CD4-positive, alpha-beta T cell treated with Interleukin-10 for 1 hour (primary cell): ENCODE data around the gene FAM241A.
"Not testable (repeated sequence)": the region's sequence is repeated elsewhere in the genome, so short reads cannot be mapped to it uniquely, and the experiment has no call there.

Experiments
- DNase-seq: peaks from one replicate; pipeline ENCODE4 v3.0.0-alpha.2; 2020

The FAM241A gene

DNA sequence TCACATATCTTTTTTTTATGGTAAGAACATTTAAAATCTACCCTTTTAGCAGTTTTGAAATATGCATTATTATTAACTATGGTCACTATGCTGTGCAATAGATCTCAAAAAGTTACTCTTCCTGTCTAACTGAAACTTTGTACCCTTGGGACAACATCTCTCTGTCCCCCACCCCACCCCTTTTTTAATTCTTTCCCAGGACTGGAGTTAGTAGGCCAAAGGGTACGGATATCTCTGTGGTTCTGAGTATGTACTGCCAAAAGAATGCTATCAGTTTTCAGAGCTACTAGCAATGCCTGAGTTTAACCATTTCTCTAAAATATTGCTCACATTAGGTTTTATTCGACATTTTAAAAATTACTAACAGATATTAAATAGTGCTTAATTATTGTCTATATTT lies 4.7 kb upstream of the FAM241A start:
- DNase-seq, result no peak

DNA sequence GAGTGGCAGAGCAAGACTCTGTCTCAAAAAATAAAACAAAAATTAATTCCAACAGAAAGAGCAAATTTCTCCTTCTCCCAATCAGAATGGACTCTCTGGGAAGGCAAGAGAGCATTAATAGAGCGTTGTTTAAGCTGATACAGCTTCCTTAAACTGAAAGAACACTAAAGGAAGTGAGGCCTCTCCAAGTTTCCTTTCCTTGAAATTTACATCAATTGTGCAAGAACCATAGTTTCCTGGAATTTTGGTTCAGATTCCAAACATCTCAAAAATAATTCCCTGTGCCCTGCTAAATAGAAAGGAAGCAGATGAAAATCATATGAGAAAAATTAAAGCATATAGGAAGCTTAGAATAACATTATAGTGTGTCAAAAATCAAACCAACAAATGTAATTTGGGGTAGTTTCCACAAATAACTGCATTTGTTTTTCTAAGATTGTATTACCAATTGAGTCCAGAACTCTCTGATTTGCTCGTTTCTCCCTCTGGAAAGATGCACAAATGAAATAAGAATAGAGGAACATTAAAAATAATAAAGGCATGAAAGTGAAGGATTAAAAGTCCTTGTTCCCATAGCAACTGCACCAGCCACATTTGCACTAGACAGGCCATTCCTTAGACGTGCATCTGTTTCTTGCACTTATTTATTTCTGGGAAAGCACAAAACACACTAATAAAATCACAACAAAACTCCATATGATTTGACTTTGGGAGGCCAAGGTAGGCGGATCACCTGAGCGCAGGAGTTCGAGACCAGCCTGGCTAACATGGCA lies 3.7 kb upstream of the FAM241A start:
- DNase-seq, result no peak

DNA sequence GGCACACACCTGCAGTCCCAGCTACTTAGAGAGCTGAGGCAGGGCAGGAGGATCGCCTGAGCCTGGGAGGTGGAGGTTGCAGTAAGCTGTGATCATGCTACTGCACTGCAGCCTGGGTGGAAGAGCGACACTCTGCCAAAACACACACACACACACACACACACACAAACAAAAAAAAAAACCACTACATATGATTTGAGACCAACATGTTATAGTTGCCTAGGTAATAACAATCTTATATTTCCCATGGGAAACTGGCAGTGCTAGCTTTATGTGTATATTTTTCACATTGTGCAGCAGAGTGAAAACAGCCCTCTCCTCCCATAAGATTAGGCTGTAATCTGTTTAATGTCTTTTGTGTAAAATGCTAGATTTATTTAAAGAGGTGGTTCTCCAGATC lies 3.1 kb upstream of the FAM241A start:
- DNase-seq, result no peak

DNA sequence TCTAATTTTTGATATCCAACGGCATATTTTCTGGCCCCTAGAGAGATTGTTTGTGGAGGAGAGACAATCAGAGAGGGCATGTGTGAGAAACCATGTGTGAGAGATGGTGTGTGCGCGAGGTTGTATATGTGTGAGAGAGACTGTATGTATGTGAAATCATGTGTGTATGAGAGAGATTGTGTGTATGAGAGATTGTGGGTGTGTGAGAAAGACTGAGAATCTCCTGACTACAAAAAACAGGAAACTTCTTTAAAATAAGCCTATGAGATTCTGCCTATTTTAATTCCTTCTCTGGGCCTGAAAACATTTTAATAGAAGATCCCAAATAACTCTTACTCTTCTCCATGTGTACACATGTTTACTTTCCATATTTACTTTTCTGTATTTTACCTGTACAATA lies 1.5 kb upstream of the FAM241A start:
- DNase-seq, result no peak

DNA sequence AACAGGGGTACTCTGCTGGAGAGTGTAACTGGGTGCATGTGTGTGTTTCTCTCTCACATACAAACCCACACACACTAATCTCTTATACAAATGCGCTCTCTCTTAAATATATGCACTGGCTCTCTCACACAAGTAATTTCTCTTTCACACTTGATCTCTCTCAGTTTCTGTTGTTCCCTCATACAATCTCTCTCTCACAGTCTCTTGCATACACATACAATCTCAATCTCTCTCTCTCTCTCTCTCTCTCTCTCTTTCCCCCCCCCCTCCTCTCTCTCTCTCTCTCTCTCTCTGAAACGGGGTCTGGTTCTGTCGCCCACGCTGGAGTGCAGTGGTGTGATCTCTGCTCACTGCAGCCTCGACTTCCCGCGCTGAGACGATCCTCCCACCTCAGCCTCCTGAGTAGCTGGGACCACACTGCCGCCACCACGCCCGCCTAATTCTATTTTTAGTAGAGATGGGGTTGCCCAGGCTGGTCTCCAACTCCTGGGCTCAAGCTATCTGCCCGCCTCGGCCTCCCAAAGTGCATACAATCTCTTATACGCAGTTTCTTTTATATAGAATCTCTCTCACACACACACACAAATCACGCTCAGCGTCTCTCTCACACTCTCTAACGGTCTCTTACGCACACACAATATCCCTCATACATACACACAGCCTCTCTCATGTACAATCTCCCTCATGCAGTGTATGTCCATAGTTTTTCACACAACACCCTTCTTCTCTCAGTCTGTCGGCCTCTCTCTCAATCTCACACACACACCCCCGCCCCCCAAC lies 518 bp upstream of the FAM241A start:
- no peak for DNase-seq

DNA sequence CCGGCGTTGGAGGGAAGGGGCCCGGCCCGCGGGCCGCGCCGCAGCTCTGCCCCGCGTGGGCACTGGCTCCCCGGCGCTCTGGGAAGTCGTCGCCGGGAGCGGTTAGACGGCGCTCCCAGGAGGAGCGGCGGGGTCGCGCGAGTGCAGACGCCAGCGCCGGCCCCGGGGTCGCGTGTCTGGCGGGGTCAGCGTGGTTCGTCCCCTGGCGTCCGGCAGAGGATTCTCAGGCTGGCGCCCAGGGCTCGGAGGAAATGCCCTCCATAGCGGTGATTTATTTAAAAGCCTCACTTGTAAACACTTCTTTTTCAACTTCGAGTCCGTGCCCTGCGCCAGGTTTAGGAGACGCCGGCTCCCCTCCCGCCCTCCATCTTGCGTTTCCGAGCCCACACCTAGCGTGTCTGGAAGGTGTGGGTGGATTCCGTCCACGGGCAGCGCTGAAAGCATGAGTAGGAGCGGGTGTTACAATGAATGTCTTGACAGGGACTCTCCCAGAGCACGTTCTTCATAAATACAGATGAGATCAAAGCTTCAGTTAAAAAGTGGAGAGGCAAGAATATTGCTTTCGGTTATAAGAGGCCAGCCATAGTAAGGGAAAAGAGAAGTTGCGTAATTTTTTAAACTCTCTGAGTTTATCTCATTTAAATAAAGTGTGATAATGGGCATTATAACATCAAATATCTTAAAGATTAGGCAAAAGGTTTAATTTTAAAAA lies 692 bp downstream of the FAM241A start:
- peak; percentile 77 for DNase-seq

DNA sequence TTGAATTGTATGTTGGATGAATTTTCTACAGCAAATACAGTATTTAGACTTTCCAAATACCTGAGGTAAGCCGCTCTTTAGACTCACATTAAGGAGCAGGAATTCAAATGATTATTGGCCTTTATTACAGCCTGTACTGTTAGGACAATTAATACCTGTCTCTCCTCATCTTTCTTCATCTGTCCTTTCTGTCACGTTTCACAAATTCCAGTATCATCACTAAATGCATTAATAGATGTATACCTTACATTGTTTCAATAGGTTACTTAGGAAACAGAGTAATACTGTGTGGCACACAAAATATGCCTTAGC lies 1.2 kb downstream of the FAM241A start:
- DNase-seq, result no peak

DNA sequence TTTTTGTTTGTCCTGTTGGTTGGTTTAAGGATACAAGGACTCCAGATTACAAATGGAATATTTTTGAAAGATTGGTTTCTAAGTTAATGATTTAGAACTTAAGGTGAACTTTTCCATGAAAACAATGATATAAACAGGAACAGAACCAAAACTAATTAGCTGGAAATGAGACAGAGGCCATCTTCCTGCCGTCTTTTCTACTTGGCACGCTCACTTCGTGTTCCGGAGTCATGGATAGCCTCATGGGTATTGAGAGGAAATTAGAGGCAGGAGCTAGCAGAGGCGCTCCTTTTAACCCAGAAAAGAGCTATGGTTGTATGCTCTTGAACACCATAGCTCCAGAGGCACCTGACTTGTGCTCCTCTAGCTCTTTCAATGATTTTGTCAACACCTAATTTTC lies 2.4 kb downstream of the FAM241A start:
- no peak for DNase-seq

DNA sequence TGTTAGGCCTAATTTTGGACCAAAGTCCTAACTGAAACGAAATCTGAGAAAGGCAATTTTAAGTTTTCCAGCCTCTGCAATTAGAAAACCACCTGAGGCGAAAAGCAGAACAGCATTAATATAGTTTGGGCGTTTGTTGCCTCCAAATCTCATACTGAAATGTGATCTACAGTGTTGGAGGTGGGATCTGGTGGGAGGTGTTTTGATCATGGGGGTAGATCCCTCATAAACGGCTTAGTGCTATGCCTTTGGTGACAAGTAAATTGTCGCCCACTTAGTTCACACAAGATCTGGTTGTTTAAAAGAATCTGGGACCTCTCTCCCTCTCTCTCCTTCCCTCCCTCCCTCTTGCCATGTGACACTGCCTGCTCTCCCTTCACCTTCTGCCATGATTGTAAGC lies 5.7 kb downstream of the FAM241A start:
- DNase-seq, result no peak

DNA sequence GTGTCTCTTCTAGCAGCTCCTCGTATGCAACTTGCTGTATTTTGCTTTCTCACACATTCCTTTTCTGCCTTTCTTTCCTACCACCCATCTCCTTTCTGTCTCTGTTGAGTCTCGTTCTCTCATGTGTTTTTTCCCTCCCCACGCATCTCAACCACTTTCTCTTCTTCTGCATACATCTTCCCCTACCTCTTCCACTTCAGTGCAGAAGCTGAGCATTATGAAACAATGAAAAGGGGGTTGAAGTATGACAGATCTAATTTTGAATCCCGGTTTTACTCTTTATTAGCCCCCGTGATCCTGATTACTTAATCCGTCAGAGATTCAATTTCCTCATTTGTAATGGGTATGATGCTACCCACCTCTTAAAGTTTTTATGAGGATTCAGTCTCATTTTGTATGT lies 7.3 kb downstream of the FAM241A start:
- DNase-seq, result no peak

DNA sequence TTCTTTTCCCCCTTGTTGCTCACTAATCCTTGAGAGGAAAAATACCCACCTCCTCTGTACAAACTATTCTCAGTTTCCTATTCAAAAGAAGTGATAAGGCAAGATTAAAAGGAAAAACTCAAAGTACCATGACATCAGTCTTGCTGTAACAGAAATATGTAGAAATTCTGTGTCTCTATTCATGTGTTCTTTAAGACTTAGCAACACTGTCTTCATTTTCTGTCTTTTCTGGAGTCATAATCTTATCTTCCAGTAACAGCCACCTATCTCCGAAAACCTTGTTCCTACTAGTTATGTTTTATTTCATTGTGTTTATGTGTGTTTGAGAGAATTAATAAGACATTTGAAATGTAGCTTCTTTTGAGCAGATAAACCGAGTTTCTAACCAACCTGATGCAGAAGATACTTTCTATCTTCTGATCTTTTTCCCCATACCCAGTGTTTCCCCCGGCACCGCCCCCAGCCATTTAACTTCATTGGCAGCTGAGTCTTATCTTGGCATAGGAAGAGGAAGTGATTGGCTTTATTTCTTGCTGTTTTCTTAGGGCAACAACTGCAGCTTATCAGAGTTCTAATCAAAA lies 8.0 kb downstream of the FAM241A start:
- no peak for DNase-seq

DNA sequence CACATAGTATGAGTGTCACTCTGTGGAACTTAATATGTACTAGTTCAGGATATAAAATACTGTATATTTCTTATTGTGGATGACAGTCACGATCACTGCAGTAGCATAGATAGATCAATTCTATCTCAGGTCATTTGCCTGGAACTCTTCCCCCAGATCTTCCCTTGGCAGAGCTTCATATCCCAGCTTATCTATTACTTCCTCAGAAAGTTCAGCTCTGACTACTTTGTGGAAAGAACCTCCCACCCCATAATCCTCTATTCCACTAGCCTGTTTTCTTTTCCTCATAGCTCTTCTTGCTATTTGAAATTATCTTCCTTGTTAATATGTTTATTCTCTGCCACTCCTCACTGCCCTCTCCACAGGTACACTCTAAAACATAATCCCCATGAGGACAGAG lies 10.9 kb downstream of the FAM241A start:
- no peak for DNase-seq

DNA sequence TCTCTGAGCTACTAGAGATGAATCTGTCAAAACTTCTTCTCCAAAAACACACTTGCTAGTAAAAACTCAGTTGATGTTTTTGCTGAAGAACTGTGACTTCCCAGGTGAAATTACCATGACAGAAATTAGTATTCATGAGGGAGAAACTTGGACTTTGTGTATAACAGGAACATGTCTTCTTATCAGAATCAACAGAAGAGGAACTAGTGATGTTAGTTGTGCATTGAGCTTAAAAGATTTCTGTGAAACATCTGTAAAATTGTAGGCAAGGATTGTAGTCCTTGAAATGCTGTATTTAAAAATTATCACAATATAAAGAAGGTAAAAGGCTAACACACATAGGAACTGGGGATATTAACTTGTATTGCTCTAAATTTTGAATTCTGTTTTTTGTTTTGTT lies 11.3 kb downstream of the FAM241A start:
- no peak for DNase-seq

DNA sequence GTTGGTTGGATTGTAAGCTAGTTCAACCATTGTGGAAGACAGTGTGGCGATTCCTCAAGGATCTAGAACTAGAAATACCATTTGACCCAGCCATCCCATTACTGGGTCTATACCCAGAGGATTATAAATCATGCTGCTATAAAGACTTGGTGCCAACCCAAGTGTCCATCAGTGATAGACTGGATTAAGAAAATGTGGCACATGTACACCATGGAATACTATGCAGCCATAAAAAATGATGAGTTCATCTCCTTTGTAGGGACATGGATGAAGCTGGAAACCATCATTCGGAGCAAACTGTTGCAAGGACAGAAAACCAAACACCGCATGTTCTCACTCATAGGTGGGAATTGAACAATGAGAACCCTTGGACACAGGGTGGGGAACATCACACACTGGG lies 18.5 kb downstream of the FAM241A start:
- not testable (repeated sequence) for DNase-seq

DNA sequence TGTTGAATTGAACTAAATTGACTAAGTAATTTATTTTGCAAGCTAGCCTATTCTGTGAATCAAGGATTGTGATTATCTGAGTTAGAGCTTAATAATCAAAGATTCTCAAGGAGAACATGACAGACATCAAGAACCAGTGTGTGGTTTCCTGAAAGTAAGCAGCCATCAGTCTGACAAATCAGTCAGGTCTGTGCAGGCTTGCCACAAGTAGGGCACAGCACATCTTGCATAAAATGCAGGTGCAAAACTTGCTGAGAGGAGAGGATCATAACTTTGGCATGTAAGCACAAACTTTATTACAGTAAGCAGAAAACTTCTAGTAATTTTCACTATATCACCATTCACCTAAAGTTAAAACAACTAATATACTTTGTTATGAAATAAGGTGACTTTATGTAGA lies 22.5 kb downstream of the FAM241A start:
- peak; percentile 51 for DNase-seq

DNA sequence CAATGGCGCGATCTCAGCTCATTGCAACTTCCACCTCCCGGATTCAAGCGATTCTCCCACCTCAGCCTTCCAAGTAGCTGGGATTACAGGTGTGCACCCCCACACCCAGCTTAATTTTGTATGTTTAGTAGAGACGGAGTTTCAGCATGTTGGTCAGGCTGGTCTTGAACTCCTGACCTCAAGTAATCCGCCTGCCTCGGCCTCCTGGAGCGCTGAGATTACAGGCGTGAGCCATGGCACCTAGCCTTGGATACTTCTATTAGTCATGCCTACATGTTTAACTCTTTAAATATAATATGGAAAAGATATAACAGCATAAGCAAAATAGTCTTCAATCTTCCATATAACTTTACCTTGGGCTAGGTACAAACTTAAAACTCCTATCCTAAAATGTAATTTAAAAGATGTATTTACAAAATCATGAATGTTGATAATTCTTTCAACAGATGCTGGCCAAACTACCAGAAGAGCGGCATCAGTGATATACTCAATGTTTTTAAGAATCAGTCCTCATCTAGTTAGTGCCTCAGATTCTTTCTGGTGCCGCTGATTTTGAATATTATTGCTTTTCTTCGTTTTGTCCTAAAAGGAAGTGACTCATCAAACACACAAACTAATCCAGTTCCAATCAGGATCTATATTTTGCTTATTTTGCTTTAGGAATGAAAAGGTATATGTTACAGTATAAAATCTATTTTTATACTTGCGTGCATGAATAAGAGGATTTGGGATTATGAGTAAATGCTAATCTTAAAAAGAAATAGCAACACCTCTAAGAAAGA lies 23.7 kb downstream of the FAM241A start:
- no peak for DNase-seq

DNA sequence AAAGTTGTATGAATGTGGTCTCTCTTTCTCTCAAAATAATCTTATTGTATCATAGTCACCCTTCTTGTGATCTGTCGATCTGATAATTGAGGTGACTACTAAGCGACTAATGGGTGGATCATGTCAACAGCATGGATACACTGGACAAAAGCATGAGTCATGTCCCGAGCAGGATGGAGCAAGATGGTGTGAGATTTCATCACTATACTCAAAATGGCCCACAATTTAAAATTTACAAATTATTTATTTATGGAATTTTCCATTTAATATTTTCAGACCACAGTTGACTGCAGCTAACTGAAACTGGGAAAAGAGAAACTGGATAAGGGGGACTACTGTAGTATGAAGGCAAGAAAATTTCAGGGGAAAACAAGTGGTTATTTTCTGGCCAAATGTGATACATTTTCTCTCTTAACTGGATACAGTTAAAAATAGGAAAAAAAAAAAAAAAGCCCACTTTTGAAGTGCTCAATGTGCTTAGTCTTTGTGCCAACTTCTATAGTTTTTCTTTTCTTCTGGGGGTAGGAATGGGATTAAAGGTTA lies 25.3 kb downstream of the FAM241A start:
- no peak for DNase-seq

DNA sequence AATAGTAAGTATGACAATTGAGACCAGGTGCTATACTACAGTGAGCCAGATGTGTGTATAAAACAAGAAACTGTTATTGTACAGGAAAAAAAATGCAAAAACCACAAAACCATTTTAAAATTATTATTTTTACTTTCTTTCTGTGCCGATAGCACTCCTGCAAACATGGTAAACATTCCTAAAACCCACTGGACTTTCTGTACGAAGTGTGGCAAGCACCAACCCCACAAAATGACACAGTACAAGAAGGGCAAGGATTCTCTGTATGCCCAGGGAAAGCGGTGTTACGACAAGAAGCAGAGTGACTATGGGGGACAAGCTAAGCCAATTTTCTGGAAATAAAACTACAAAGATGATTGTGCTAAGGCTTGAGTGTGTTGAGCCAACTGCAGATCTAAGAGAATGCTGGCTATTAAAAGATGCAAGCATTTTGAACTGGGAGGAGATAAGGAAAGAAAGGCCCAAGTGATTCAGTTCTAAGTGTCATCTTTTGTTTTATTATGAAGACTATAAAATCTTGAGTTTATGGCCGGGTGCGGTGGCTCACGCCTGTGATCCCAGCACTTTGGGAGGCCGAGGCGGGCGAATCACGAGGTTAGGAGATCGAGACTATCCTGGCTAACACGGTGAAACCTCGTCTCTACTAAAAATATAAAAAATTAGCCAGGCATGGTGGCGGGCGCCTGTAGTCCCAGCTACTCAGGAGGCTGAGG lies 26.0 kb downstream of the FAM241A start:
- DNase-seq, result not testable (repeated sequence)

DNA sequence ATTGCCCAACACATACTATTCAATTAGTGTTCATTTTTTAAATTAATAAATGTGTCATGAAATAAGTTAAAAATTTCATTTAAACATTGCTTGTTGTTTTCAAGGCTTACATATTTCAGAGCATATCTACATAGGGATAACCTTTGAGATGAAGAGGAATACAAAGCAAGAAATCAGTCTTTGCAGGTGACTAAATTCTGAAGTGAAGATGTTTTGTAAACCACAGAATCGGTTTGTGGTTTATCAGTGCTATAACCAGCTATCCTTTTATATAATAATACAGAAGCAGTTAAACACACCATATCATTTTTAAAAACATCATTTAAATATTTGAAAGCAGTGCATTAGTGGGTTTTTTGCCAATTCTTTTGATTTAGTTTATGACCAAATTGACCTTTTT lies 26.9 kb downstream of the FAM241A start:
- peak; percentile 18 for DNase-seq

DNA sequence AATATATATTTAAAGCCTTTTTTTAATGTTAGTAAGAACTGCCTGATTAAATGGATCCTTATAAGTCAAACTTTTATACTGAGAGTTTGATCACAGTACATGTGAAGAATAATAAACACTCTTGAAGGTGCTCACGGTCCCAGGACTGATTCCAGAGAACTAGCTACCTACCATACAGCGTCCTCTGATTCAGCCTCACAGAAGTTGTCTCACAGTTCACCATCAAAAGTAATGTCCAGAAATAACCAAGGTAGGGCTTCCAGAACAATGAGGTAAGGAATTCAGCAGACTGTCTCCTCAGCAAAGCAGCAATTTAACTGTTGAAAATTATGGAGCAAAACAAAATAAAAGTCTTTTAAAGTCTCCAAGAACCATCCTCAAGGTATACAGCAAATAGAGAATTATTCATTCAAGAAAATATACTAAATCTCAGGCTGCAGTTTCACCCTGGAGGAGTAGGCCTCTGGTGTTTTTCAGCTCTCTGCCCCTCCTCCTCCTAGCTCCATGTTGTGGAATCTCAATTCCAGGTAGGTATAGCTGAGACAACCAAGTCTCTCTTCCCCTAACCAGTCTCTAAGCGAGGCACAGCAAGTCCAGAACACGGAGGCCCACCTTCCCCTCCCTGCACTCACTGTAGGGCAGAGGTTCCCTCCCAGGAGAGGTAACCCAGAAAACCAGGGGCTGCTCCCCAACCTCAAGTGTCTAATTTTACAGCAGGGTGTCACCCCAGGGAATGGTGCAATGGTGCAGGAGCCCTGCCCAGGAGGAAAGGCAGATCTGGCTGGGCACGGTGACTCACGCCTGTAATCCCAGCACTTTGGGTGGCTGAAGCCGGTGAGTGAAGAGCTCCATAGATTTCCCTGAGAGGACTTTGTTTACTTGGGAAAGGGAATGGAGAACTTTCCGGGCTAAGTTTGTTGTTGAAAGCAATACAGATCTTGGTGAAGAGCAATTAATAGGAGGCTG lies 28.6 kb downstream of the FAM241A start:
- DNase-seq, result no peak

DNA sequence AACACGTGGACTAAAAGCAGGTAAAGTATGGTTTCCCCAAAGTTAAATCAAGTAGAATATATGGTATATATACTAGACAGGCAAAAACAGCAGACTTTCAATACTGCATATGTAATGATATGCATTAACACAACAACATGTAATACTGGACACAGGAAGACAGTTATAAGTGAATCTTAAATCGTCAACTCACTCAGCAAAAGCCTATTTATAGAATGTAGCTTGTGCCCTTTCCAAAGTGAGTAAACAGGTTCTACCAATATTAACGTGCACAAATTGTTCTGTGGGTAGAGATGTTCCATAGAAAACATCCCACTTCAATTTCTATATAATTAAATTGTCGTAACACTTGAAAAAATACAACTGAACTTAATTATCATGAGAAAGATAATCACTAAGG lies 30.6 kb downstream of the FAM241A start:
- DNase-seq, result no peak
